ENCODE results near the gene RAB11A.
A peak's percentile ranks its signal among the peaks of the same experiment; 100 is the strongest.
"Not testable (repeated sequence)": the region's sequence is repeated elsewhere in the genome, so short reads cannot be mapped to it uniquely, and the experiment has no call there.

Gene RAB11A

DNA sequence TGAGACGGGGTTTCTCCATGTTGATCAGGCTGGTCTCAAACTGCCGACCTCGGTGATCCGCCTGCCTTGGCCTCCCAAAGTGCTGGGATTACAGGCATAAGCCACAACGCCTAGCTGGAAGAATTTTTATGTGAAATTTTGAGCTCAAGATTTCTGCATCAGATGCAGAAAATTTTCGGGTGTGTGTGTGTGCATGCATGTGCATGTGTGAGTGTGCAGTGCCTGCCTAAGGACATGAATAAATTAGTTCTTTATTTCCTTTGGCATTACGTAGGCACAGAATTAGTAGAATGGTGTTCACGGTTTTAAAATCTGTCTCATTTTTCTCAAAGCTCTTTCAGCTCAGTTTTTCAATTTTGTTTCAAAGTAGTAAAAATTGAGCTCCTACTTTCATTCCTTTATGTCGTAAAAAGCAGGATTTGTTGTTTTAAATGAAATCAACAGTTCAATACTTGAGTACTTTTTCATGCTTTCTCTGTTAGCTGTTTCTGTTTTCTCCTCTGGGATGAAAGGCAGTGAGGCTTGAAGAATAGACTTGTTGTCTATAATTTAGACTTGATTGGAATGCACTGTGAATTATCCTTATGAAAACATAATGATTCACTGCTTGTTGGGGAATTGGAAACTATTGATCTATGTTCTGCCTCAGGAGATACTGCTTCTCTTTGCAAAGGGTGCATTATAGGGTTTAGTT lies 23.3 kb upstream of the RAB11A start:
- DNase-seq: no peak

DNA sequence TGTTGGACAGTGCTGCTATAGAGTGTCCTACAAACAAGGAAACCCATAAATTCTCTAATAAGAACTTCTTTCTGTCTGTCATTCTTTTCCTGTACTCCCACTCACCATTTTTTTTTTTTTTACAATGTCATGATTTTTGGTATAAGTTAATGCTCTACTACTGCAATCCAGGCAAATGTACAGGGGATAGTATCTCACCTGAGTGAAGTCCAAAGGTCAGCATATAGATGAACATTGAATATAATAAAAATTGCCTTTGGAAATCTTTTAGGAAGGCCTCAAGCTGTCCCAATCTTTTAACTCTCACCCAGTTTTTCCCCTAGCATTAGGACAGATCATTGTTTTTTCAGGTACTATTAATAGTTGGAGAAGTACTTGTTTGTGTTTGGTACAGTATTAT lies 21.3 kb upstream of the RAB11A start:
- DNase-seq: no peak

DNA sequence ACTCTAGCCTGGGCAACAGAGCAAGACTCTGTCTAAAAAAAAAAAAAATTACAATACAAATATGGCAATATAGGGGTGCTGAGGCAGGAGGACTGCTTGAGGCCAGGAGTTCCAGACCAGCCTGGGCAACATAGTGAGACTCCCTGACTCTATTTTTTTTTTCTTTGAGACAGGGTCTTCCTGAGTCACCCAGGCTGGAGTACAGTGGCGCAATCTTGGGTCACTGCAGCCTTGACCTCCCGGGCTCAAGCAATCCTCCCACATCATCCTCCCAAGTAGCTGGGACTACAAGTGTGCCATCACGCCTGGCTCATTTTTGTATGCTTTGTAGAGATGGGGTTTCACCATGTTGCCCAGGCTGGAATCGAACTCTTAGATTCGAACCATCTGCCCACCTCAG lies 17.3 kb upstream of the RAB11A start:
- no peak for DNase-seq

DNA sequence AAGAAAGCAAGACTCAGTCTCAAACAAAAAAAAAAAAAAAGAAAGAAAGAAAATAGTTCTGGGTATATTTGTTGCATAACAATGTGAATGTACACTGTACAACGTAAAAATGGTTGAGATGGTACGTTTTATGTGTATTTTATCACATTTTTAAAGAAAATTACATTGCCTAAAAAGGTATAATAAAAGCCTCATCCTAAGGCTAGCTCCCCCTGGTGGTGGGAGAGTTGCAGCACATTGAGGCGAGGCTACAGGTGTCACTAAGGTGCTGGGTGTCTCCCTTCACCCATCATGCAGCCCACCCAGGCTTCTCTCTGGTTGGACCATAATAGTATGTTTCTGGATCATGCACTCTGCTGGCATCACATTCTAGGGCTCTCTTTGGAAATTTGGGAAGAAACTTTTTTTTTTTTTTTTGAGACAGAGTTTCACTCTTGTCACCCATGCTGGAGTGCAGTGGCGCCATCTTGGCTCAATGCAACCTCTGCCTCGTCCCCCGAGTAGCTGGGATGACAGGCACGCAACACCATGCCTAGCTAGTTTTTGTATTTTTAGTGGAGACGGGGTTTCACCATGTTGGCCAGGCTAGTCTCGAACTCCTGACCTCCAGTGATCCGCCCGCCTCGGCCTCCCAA lies 12.4 kb upstream of the RAB11A start:
- DNase-seq: peak; percentile 49 to 61

DNA sequence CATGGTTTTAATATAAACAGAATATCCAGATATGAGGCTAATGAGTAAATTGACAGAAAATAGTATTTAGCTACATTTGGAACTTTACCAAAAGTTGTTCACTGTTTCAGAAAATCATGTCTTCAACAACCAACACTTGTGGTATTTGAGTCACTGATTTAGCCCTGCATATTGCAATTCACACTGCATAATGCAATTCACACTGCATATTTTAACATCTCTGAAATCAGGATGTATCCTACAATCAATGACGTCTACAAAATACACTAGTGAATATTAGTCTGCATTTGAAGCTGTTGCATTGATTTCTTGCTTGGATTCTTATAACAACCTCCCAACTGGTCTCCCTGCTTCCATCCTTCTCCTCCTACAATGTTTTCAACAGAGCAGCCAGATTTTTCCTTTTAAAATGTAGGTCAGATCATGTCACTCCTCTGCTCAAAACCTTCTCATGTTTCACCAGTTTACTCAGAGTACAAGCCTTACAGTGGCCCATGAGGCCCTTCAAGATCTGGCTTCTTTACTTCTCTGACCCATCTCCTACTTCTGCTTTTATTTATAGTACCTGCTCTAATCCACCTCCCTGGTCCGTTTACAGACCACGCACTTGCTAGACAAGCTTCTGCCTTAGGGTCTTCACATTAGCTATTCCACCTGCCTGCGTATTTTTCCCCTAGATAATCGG lies 11.4 kb upstream of the RAB11A start:
- no peak for DNase-seq

DNA sequence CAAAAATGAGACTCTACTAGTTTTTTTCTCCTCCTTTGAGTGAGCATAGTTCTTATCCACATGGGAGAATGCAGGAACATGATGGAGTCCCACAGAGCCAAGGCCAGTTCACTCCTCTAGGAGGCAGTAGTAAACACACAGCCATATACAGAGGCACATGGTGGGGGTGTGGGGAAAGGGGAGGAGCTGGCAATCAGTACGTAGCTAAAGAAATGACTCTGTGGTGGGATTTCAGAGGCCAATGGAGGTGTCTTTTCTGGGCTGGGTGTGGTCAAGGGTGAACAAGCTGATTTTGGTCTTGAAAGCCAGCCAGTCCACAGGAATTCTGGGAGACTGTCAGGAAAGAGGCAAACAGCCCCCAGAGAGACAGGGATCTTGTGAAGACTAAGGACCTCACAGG lies 6.6 kb upstream of the RAB11A start:
- peak in 1 of 2 experiments; percentile 46 for DNase-seq

DNA sequence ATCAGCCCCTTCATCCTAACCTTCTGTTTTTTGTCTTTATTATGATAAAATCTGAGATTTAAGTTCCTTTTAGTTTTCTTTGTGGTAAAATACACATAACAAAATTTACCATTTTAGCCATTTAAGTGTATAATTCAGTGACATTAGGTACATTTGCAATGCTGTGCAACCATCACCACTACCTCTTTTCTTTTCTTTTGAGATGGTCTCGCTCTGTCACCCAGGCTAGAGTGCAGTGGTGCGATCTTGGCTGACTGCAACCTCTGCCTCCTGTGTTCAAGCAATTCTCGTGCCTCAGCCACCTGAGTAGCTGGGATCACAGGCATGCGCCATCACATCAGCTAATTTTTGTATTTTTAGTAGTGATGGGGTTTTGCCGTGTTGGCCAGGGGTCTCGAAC lies 6.2 kb upstream of the RAB11A start:
- DNase-seq: no peak

DNA sequence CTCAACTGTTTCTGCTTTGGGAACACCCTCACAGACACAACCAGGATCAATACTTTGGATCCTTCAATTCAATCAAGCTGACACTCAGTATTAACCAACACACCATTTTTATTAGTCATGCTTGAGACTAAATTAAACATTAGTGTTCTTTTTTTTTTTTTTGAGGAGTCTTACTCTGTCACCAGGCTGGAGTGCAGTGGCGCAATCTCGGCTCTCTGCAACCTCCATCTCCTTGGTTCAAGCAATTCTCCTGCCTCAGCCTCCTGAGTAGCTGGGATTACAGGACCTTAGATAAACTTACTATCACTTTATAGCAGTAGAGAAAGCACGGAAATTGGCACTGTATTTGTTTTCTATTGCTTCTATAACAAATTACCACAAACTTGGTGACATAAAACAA lies 2.0 kb upstream of the RAB11A start:
- DNase-seq: no peak

DNA sequence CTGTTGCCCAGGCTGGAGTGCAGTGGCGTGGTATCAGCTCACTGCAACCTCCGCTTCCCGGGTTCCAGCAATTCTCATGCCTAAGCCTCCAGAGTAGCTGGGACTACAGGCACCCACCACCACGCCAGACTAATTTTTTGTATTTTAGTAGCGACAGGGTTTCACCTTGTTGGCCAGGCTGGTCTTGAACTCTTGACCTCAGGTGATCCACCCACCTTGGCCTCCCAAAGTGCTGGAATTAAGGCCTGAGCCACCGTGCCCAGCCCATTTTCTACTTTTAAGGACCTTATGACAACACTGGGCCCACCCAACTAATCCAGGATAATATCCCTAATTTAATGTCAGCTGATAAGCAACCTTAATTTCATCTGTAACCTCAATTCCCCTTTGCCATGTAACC lies 1.4 kb upstream of the RAB11A start:
- not testable (repeated sequence) for DNase-seq

DNA sequence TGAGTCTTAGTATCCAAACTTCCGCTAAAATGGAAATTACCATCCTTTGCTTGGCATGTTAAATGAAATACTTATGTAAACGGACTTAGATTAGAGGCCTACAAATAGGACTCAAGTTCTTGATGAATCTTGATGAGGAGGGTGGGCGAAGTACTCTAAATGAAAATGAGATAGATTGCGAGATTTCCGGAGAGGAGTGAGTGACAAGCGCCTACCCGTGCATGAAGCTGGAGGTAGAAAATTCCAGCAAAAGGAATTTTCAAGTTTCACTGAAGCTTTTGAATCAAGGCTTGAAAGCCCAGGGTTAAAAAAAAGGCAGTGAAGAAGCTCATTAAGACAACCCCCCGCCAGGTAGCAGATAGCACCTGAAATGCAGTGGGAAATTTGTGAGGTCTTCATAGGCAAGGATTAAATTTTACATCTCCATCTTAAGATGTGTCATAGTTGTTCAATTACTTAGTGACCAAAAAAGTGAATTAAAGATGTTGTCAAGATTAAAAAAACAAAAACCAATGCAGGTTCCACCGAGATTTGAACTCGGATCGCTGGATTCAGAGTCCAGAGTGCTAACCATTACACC lies 655 bp upstream of the RAB11A start:
- DNase-seq: no peak

DNA sequence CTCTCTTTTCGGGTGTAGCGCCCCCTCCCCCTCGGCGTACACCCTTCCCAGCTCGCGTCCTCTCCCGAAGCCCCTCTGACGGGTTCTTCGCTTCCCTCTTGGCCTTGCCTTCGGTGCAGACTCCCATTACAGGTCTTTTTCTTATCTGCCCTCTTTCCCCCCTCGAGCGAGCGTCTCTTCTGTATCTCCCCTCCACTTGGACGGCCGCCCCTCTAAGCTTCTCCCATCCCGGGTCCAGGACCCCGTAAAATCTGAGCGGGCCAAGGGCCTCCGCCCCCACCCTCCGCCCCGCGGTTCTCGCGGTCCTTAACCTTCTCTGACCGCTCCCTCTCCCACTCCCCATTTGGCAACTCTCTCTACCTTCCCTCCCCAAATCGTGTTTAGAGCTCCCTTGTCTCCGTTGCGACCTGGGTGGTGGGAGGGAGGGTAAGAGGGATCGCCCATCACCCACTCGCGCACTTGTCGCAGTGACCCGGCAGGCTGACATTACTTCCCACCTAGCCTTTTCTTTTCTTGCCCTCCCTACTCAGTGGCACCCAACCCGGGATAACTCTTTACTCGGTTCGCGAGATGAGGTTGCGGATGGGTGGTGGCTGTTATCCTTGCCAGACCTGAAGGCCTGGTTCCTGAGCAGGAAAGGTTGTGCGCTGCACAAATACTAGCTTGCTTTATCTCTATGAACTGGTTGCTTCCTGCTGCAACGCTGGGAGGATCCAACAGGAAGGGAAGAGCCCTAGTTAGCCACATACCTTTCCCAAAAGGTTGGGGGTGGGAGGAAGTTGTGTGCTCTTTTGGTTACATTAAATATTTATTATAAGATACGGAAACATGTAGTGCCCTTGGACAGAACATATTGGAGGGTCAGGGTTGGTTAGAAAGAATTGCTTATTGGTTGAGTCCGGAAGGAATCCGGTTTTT lies 922 bp downstream of the RAB11A start:
- peak; percentile 27 to 68 for DNase-seq

DNA sequence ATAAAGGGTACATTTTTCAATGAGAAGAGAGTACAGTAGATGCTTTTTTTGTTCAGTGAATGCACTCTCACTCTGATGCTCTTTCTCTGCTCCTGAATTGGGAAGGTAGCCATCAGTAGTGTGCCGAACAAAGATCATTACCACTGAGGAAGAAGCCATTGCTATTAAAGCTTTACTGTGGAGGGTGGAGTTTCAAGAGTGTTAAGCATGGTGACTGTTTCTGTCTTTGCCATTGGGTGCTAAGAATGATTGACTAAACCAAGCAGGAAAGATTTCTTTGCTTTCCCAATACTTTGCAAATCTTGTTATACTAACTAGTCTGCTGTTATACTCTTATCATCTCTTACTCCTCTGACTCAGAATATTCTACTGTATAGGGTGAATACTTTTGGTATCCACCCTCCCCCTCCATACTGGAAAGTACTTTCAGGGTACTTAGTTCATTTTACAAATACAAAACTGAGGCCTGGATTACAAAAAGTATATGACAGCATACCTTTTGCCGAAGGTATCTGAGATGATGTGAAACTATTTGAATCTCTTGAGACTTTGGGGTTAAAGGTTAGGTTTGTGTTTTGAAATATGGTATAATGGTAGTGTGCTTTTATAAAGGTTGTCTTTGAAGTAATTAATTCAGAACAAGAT lies 1.7 kb downstream of the RAB11A start:
- peak in 1 of 2 experiments; percentile 40 for DNase-seq

DNA sequence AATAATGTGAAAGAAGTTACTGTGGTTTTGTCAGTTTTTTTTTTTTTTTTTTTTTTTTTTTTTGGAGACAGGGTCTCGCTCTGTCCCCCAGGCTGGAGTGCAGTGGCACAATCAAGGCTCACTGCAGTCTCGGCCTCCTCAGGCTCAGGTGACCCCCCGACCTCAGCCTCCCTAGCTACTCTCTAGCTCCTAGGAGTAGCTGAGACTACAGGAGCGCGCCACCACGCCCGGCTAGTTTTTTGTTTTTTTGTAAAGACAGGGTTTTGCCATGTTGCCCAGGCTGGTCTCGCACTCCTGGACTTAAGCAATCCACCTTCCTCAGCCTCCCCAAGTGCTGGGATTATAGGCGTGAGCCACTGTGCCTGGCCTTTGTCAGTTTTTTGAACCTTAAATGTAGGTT lies 2.6 kb downstream of the RAB11A start:
- DNase-seq: not testable (repeated sequence)

DNA sequence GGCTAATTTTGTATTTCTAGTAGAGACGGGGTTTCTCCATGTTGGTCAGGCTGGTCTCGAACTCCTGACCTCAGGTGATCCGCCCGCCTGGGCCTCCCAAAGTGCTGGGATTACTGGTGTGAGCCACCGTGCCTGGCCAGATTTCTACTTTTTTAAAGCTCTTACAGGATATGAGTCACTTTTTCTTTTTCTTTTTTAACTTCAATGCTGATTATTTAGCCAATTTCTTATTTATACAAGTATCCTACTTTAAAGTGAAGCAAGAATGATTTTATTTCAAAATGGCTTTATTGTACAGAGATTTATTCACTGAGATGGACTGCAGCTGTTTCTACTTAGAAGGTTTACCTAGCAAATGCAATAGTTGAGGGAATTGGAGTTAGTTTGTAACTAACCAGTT lies 3.3 kb downstream of the RAB11A start:
- not testable (repeated sequence) for DNase-seq

DNA sequence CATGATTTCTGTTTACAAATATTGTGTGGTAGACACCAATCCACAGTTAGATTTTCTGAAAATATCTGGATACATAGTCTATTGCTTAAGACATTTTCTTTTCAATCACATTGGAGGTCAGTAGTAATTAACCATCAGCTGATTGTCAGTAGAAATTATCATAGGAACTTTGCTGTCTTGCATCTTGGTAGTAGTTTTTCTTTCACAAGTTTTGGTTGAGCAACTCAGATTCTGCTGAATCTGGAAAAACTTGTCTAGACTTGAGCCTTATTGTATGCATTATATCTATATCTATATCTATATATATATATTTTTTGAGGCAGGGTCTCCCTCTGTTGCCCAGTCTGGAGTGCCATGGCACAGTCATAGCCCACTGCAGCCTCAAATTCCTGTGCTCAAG lies 4.0 kb downstream of the RAB11A start:
- no peak for DNase-seq

DNA sequence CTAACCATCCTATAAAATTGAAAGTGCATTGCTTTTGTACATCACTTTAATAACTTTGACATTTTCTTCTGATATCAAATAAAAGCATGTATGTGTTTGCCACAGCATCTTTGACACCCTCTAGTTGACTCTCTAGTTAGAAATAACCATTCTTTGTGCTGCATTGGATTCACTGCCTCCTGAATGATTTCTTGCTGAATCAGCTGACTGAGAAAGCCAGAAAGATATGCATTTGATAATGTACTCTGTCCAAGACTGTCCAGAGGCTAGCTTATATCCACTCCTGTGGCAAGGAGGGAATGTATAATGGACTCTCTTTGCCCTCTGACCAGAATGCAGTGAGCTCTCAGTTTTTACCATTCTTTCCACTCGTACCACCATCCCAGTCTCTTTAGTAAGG lies 6.2 kb downstream of the RAB11A start:
- DNase-seq: no peak

DNA sequence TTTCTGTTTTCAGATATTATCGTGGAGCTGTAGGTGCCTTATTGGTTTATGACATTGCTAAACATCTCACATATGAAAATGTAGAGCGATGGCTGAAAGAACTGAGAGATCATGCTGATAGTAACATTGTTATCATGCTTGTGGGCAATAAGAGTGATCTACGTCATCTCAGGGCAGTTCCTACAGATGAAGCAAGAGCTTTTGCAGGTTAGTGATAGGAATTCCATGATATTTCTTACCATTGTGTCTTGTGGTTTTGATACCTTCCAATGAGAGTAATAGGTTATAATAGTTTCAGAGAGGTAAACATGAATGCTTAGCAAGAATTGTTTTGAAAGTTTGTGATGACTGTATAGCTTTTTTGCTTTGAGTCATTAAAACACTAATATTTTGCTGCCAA lies 8.5 kb downstream of the RAB11A start:
- DNase-seq: no peak

DNA sequence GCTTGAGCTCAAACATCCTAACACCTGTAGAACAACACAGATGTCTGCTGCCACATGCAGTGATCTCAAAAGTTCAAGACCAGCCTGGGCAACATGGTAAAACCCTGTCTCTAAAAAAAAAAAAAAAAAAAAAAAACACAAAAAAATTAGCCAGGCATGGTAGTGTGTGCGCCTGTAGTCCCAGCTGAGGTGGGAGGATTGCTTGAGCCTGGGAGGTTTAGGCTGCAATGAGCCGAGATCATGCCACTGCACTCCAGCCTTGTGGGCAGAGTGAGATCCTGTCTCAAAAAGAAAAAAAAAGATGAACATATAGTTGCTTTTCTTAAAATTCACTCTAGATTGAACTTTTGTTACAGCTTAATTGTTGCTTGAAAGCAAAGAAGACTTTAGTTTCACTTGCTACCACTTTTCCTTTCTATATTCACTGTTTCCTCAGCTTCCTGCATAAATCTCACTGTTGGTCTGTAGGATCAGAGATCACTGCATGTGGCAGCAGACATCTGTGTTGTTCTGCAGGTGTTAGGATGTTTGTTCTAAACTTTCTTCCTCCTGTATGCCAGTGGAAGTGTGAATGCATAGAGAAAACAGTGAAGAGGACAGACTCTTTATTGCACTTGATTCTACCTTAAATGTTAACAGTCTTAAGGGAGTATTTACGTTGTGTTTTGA lies 12.6 kb downstream of the RAB11A start:
- no peak for DNase-seq

DNA sequence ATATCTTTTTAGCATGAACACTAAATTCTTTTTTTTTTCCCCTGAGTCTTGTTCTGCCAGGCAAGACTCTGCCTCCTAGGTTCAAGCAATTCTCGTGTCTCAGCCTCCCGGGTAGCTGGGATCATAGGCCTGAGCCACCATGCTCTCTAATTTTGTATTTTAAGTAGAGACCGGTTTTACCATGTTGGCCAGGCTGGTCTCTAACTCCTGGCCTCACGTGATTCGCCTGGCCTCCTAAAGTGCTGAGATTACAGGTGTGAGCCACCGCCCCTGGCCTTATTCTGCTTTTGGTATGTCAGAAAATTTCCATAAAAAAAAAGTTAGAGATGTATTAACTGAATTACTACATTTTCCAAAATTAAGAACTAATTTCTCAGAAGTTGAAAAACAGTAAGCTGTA lies 14.3 kb downstream of the RAB11A start:
- no peak for DNase-seq

DNA sequence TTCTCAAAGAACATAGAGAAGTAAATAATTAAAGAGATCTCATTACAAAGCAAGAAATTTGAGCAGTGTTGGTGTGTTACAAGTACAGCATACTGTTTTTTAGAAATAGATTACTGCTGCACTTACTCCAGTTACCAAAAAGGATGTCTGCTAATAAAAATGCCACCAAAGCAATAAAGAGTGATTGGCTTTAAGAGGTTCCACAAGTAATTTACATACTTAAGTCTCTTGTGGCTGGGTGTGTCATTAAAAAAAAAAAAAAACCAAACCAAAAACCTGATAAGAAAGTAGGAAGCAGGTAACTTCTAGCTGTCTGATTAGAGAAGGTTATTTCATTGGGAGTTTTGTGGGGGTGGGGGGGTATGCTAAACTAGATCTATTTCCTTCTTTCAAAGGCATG lies 15.2 kb downstream of the RAB11A start:
- no peak for DNase-seq

DNA sequence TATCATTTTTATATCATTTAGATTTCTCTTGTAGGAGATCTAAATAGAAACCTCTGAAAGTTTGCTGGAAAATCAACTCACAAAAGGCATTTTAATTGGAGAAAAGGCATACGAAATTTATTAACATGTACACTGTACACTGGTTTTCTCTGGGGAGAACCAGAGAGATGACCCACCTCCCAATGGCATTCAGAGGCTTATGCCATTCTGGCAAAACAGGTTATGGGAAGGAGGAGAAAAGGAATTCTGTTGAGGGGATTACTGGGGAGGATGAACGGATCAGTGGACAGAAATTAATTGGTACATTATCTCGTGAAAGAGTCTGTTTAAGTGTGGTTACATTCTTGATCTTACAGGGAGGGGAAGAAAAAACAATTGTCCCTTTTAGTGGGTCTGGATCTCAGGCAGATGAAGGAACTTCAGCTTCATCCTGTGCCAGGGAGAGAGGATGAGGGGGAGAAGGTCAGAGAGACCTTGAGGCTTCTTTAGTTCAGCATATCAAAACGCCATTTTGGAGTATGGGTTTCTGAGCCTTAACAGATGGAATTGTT lies 16.5 kb downstream of the RAB11A start:
- DNase-seq: no peak

Measured in NCI-H2081 (cell line).